Sigmoid colon (tissue), 7 donors: ENCODE data around the gene MYH14. TPM values are rescaled to one million over a fixed set of nuclear protein-coding genes. Genes with fewer than 3 reads are reported as not detected.

ENCODE experiments used
- DNase-seq: peaks from one replicate; pipeline ENCODE4 v3.0.0-alpha.2; 2019
- H3K27ac ChIP-seq, 4 donors: fragments of 200-600 bp; sonication (generic); one replicate each; pipeline ENCODE4 v1.5.1; 2016 to 2019; ENCODE audit warnings: mild to moderate bottlenecking in 1 of 4
- H3K27me3 ChIP-seq, 3 donors: fragments of 200-600 bp; sonication (generic); one replicate each; pipeline ENCODE4 v1.5.1; 2019; ENCODE audit warnings: mild to moderate bottlenecking in 1 of 3
- H3K36me3 ChIP-seq, 4 donors: fragments of 200-600 bp; sonication (generic); one replicate each; pipeline ENCODE4 v1.5.1; 2016 to 2019
- H3K4me1 ChIP-seq, 4 donors: fragments of 200-600 bp; sonication (generic); one replicate each; pipeline ENCODE4 v1.5.1; 2017 to 2019
- H3K4me3 ChIP-seq, 4 donors: fragments of 200-600 bp; sonication (generic); one replicate each; pipeline ENCODE4 v1.5.1; 2017 to 2019; ENCODE audit warnings: mild to moderate bottlenecking in 2 of 4, moderate library complexity in 1 of 4
- H3K9me3 ChIP-seq, 4 donors: fragments of 200-600 bp in 3 of 4; sonication (generic) in 3 of 4; one replicate each; pipeline versions ENCODE4 v1.5.1 to v1.6.1; 2013 to 2019
- CTCF ChIP-seq, 4 experiments: fragments of 450-650 bp in 3 of 4; fragments of 200-600 bp in 1 of 4; IDR thresholded peaks; one replicate each; pipeline ENCODE4 v1.5.1; 2016 to 2019; ENCODE audit warnings: antibody characterized with exemption in 4 of 4, mild to moderate bottlenecking in 3 of 4, moderate library complexity in 2 of 4
- EP300 ChIP-seq, 4 donors: sonication (generic); formaldehyde crosslinking; IDR thresholded peaks; one replicate each; pipeline ENCODE4 v1.6.1; 2017; ENCODE audit warnings: antibody characterized with exemption in 4 of 4
- POLR2A ChIP-seq, 2 donors: fragments of 450-650 bp; IDR thresholded peaks; one replicate each; pipeline ENCODE4 v1.6.1; 2016; ENCODE audit warnings: antibody characterized with exemption in 2 of 2, mild to moderate bottlenecking in 2 of 2, moderate library complexity in 2 of 2
- POLR2AphosphoS5 ChIP-seq, 4 donors: sonication (generic); formaldehyde crosslinking; IDR thresholded peaks; one replicate each; pipeline ENCODE4 v1.6.1; 2017; ENCODE audit warnings: antibody characterized with exemption in 4 of 4
- WGBS, 2 donors: extraction: QIAGEN DNeasy Blood & Tissue Kit; methylation state at CpG; one replicate each; pipeline ENCODE4 v1.1.7; 2013; 5-methylcytosine and 5-hydroxymethylcytosine counted together
- intact Hi-C: fragments of 100-400 bp; cut with DNase I; formaldehyde crosslinking; loops from one replicate; pipeline ENCODE4 v1.15.1; 2023
- polyA plus RNA-seq, 3 donors: library from polyadenylated mRNA; stranded (reverse); fragments of 200-250 nt; gene quantifications; one replicate each; pipeline ENCODE4 v1.2.3, GENCODE V29; 2013
- total RNA-seq, 4 donors: library from RNA; depleted of rRNA; stranded (reverse); fragments of >200 nt; gene quantifications; one replicate each; pipeline ENCODE4 v1.1.0, GENCODE V29; 2016
- donor health status: healthy with polysubstance abuse.
- donor health status: Bipolar disorder and iron deficiency.
- donor health status: healthy.

MYH14 gene
- total and polyA plus RNA-seq, 7 donors: 0.16 to 479 (median 3.9) TPM

GRCh38 chr19:50263176-50263575 lies 59.8 kb downstream of the MYH14 start:
- peaks cover 0 to 16% (median 0%) of the 10 kb centered on the region in 3 donors for H3K27me3 ChIP-seq
- intact Hi-C loops: no loop called here
- WGBS, 2 donors: 94 to 96% methylated on average over 8 of the region's 8 CpGs
- no peak overlapping the region for H3K4me3 ChIP-seq
- no peaks in the 10 kb centered on the region for H3K4me1 ChIP-seq
- H3K9me3 ChIP-seq: no peaks in the 10 kb centered on the region
- no peak for DNase-seq
- no peaks in the 10 kb centered on the region for H3K36me3 ChIP-seq
- TF ChIP-seq EP300 (IDR thresholded peaks at IDR 0.05): no peak
- no peak for TF ChIP-seq POLR2A (IDR thresholded peaks at IDR 0.05)
- no peak overlapping the region for H3K27ac ChIP-seq

- Histone ChIP-seq H3K36me3 (no peaks in the 10 kb centered on the region), H3K27me3 (peaks cover 0 to 22% (median 0%) of the 10 kb centered on the region in 3 donors), H3K4me1 (no peaks in the 10 kb centered on the region), H3K4me3 (no peak overlapping the region), H3K9me3 (no peaks in the 10 kb centered on the region), H3K27ac (no peak overlapping the region)
- WGBS, 2 donors: 86 to 90% methylated on average over 8 of the region's 8 CpGs
- TF ChIP-seq POLR2AphosphoS5 (IDR thresholded peaks at IDR 0.05): no peak
- no peak for TF ChIP-seq CTCF (IDR thresholded peaks at IDR 0.05)
- TF ChIP-seq EP300 (IDR thresholded peaks at IDR 0.05): no peak
- TF ChIP-seq POLR2A (IDR thresholded peaks at IDR 0.05): no peak
- intact Hi-C loops: no loop called here
- DNase-seq: no peak
Measured at GRCh38 chr19:50264483-50265186, 61.2 kb downstream of the MYH14 start.

- no peak for DNase-seq
- Histone ChIP-seq H3K4me1 (no peaks in the 10 kb centered on the region), H3K9me3 (no peaks in the 10 kb centered on the region), H3K27me3 (peaks cover 0 to 25% (median 0%) of the 10 kb centered on the region in 3 donors), H3K36me3 (no peaks in the 10 kb centered on the region), H3K4me3 (no peak overlapping the region), H3K27ac (no peak overlapping the region)
- TF ChIP-seq POLR2A (IDR thresholded peaks at IDR 0.05) (no peak), POLR2AphosphoS5 (IDR thresholded peaks at IDR 0.05) (no peak), EP300 (IDR thresholded peaks at IDR 0.05) (no peak), CTCF (IDR thresholded peaks at IDR 0.05) (no peak)
- intact Hi-C loops: no loop called here
- WGBS, 2 donors: 94 to 96% methylated on average over 8 of the region's 8 CpGs
Measured at GRCh38 chr19:50266041-50266440, 62.6 kb downstream of the MYH14 start.

GRCh38 chr19:50266896-50267295 lies 63.5 kb downstream of the MYH14 start:
- peaks cover 0 to 25% (median 0%) of the 10 kb centered on the region in 3 donors for H3K27me3 ChIP-seq
- H3K4me3 ChIP-seq: no peak overlapping the region
- 31 to 62% methylated on average over 20 of the region's 20 CpGs for WGBS, 2 donors
- H3K4me1 ChIP-seq: no peaks in the 10 kb centered on the region
- H3K27ac ChIP-seq: no peak overlapping the region
- DNase-seq: no peak
- intact Hi-C loops: no loop called here
- no peak for TF ChIP-seq POLR2A (IDR thresholded peaks at IDR 0.05)
- no peak for TF ChIP-seq EP300 (IDR thresholded peaks at IDR 0.05)
- TF ChIP-seq POLR2AphosphoS5 (IDR thresholded peaks at IDR 0.05): no peak
- TF ChIP-seq CTCF (IDR thresholded peaks at IDR 0.05): no peak
- no peaks in the 10 kb centered on the region for H3K36me3 ChIP-seq
- H3K9me3 ChIP-seq: no peaks in the 10 kb centered on the region

GRCh38 chr19:50268041-50268440 lies 64.6 kb downstream of the MYH14 start:
- H3K9me3 ChIP-seq: no peaks in the 10 kb centered on the region
- no peak overlapping the region for H3K27ac ChIP-seq
- H3K4me1 ChIP-seq: no peaks in the 10 kb centered on the region
- no peaks in the 10 kb centered on the region for H3K36me3 ChIP-seq
- peaks cover 0 to 25% (median 0%) of the 10 kb centered on the region in 3 donors for H3K27me3 ChIP-seq
- intact Hi-C loops: no loop called here
- 89 to 92% methylated on average over 13 of the region's 13 CpGs for WGBS, 2 donors
- no peak for TF ChIP-seq EP300 (IDR thresholded peaks at IDR 0.05)
- TF ChIP-seq POLR2AphosphoS5 (IDR thresholded peaks at IDR 0.05): no peak
- TF ChIP-seq CTCF (IDR thresholded peaks at IDR 0.05): no peak
- no peak for TF ChIP-seq POLR2A (IDR thresholded peaks at IDR 0.05)
- no peak for DNase-seq
- no peak overlapping the region for H3K4me3 ChIP-seq
